GM12878 (cell line): ENCODE results near the gene SIM1. TPM values are rescaled to one million over a fixed set of nuclear protein-coding genes. Genes with fewer than 3 reads are reported as not detected.
A peak's percentile ranks its signal among the peaks of the same experiment; 100 is the strongest.

Experiments used
- ATAC-seq: fragments of 200-7000 bp; cut with Tn5 transposase; 3 replicates; pipeline ENCODE4 v1.9.1; 2020; ENCODE audit warnings: mild to moderate bottlenecking, moderate library complexity
- BruUV-seq: library from RNA; stranded (reverse); fragments of 400-500 nt; replicated peaks from 2 replicates; lab custom pipeline; 2021; lab: Mats Ljungman, UMichigan
- CTCF ChIA-PET: fragments of 300-600 bp; sonication (Branson Sonifier 250); formaldehyde crosslinking; extraction: SDS; loops from one replicate; lab custom pipeline; 2021; ENCODE audit warnings: inconsistent platforms; lab: Yijun Ruan, JAX
- POLR2A ChIA-PET: fragments of 350-600 bp; formaldehyde crosslinking; extraction: SDS; loops from one replicate; lab custom pipeline; 2021; ENCODE audit warnings: inconsistent platforms; lab: Charles Lee
- RAD21 ChIA-PET: fragments of 300-600 bp; sonication (Branson Sonifier 250); formaldehyde crosslinking; loops from one replicate; lab custom pipeline; 2023; ENCODE audit warnings: antibody characterized with exemption; ENCODE audit not compliant: unreplicated experiment; lab: Charles Lee
- SMC1A ChIA-PET: fragments of 300-600 bp; sonication (Branson Sonifier 250); formaldehyde crosslinking; loops from one replicate; lab custom pipeline; 2023; ENCODE audit not compliant: unreplicated experiment, uncharacterized antibody; lab: Charles Lee
- DNase-seq: peaks from one replicate; pipeline ENCODE4 v3.0.0-alpha.2; 2011; ENCODE audit warnings: low read depth, low spot score
- FAIRE-seq: peaks from 3 replicates; lab custom pipeline; 2011; peaks lifted over from hg19 to GRCh38; lab: Jason Lieb, UNC
- H2AFZ ChIP-seq: 2 replicates; pipeline ENCODE4 v1.6.0; 2011; ENCODE audit warnings: low read depth, low read length, control low read depth; ENCODE audit not compliant: control insufficient read depth
- H3K27ac ChIP-seq: 2 replicates; pipeline ENCODE4 v1.5.1; 2011; ENCODE audit warnings: control low read depth; ENCODE audit not compliant: control insufficient read depth, insufficient read depth
- H3K27me3 ChIP-seq, 2 experiments: replicated peaks in 1 of 2; 2 replicates each; pipeline versions ENCODE4 v1.6.0 to v1.6.1; 2011; ENCODE audit warnings: low read length in 1 of 2; ENCODE audit not compliant: control insufficient read depth in 2 of 2, insufficient read depth in 2 of 2
- H3K36me3 ChIP-seq, 2 experiments: 2 replicates each; pipeline ENCODE4 v1.5.1; 2011; ENCODE audit warnings: low read length in 1 of 2; ENCODE audit not compliant: control insufficient read depth in 2 of 2, insufficient read depth in 2 of 2
- H3K4me1 ChIP-seq: 2 replicates; pipeline ENCODE4 v1.6.1; 2011; ENCODE audit warnings: mild to moderate bottlenecking, low read length, moderate library complexity, mixed read lengths; ENCODE audit not compliant: control insufficient read depth, insufficient read depth
- H3K4me2 ChIP-seq: 2 replicates; pipeline ENCODE4 v1.6.0; 2011; ENCODE audit warnings: control low read depth; ENCODE audit not compliant: control insufficient read depth, insufficient read depth
- H3K4me3 ChIP-seq: fragments of 200-600 bp; sonication (generic); 2 replicates; pipeline ENCODE4 v1.5.1; 2016
- H3K79me2 ChIP-seq: 2 replicates; pipeline ENCODE4 v1.6.0; 2011; ENCODE audit warnings: low read length; ENCODE audit not compliant: control insufficient read depth, insufficient read depth
- H3K9ac ChIP-seq: 2 replicates; pipeline ENCODE4 v1.8.0; 2011; ENCODE audit warnings: low read length, control low read depth, mixed read lengths; ENCODE audit not compliant: control insufficient read depth, insufficient read depth
- H3K9me3 ChIP-seq: replicated peaks from 3 replicates; pipeline ENCODE4 v1.5.1; 2011; ENCODE audit warnings: mild to moderate bottlenecking, low read length; ENCODE audit not compliant: control insufficient read depth, insufficient read depth
- H4K20me1 ChIP-seq: 2 replicates; pipeline ENCODE4 v1.6.0; 2011; ENCODE audit not compliant: control insufficient read depth, insufficient read depth
- BACH1 ChIP-seq: fragments of 450-650 bp; IDR thresholded peaks from 2 replicates; pipeline ENCODE4 v1.6.1; 2017; ENCODE audit warnings: mild to moderate bottlenecking, borderline replicate concordance
- BCL11A ChIP-seq: IDR thresholded peaks from 2 replicates; pipeline ENCODE4 v1.6.1; 2011; ENCODE audit warnings: low read depth, low read length
- BRCA1 ChIP-seq: IDR thresholded peaks from 2 replicates; pipeline ENCODE4 v1.6.1; 2011; ENCODE audit warnings: low read depth, low read length, improper control_type of control experiment
- CHD2 ChIP-seq: IDR thresholded peaks from 2 replicates; pipeline ENCODE4 v1.6.1; 2011; ENCODE audit warnings: low read depth, low read length, improper control_type of control experiment, borderline replicate concordance
- HCFC1 ChIP-seq: fragments of 150-350 bp; IDR thresholded peaks from 2 replicates; pipeline ENCODE4 v1.6.1; 2014; ENCODE audit warnings: low read length
- MAX ChIP-seq: IDR thresholded peaks from 2 replicates; pipeline ENCODE4 v1.6.1; 2012; ENCODE audit warnings: low read depth, low read length, improper control_type of control experiment
- NKRF ChIP-seq: fragments of 450-650 bp; conservative IDR thresholded peaks from 2 replicates; pipeline ENCODE4 v1.6.1; 2017; ENCODE audit warnings: mild to moderate bottlenecking, moderate library complexity
- YY1 ChIP-seq: IDR thresholded peaks from 2 replicates; pipeline ENCODE4 v1.6.1; 2011; ENCODE audit warnings: low read depth, mild to moderate bottlenecking, low read length
- whole genome bisulfite sequencing: methylation state at CpG from one replicate; pipeline ENCODE4 v1.1.6; 2016; ENCODE audit warnings: low lambda C conversion rate; ENCODE audit not compliant: insufficient replicate concordance, insufficient coverage; ENCODE audit errors: missing lambda C conversion rate; 5-methylcytosine and 5-hydroxymethylcytosine counted together
- in situ Hi-C: fragments of 300-500 bp; cut with MboI; formaldehyde crosslinking; loops from 9 replicates; pipeline ENCODE4 v1.14.3; 2018; ENCODE audit warnings: mixed read lengths
- intact Hi-C: fragments of 100-400 bp; cut with micrococcal nuclease; formaldehyde crosslinking; loops from one replicate; pipeline ENCODE4 v1.14.2; 2022; ENCODE audit not compliant: unreplicated experiment
- polyA plus RNA-seq, 11 experiments: library from polyadenylated mRNA; depleted of rRNA in 4 of 11; unstranded in 6 of 11; stranded (reverse) in 5 of 11; fragments of >200 nt; fragmentation: Nextera tagmentation in 4 of 11; fragmentation: Illumina TruSeq in 1 of 11; extraction: Ambion mirVana in 4 of 11; extraction: Trizol in 1 of 11; gene quantifications; 1 replicate in 1 of 11; 2 replicates in 10 of 11; pipeline versions ENCODE4 v1.2.1 to v1.2.3, GENCODE V29; 2011 to 2016; ENCODE audit warnings: inconsistent platforms in 2 of 11, missing spikeins in 2 of 11, low read depth in 1 of 11
- total RNA-seq, 4 experiments: library from RNA; depleted of rRNA in 3 of 4; stranded (reverse); fragments of >200 nt in 3 of 4; fragmentation: Illumina TruSeq in 1 of 4; extraction: Trizol in 1 of 4; gene quantifications; 2 replicates each; pipeline versions ENCODE4 v1.2.1 to v1.2.3, GENCODE V29; 2013 to 2021

The SIM1 gene
- total and polyA plus RNA-seq, 10 of the 15 experiments (the other 5 are each of a cell fraction or from before 2014, with no cell fraction given), result not detected

- BruUV-seq, result no TSS peak
- Histone ChIP-seq H3K9me3 (no peaks in the 10 kb centered on the region), H3K9ac (no peak overlapping the region), H3K4me3 (no peak overlapping the region), H2AFZ (no peak overlapping the region; the same call in 1 of the 2 replicates), H3K27ac (no peak overlapping the region), H3K4me1 (no peaks in the 10 kb centered on the region), H4K20me1 (no peaks in the 10 kb centered on the region), H3K27me3 (no peaks in the 10 kb centered on the region; a peak in 1 of 4 replicates), H3K36me3 (no peaks in the 10 kb centered on the region), H3K79me2 (no peaks in the 10 kb centered on the region), H3K4me2 (no peak overlapping the region)
- 76% methylated on average over 6 of the region's 6 CpGs for WGBS
- FAIRE-seq (no peak), ATAC-seq (peak; percentile 32; the same call in 1 of the 3 replicates), DNase-seq (no peak)
- POLR2A ChIA-PET, result no interaction called here
- SMC1A ChIA-PET, result interaction anchor here (0.7 to 3.0 kb wide), 5 partner anchors 10 to 492 kb away, joined by 3 to 11 read pairs (median 4); no protein-coding TSS in a partner anchor
- intact Hi-C loops, result no loop called here
- 0 out of 2 replicates have a peak, but pooled peaks have one; percentile 11 for TF ChIP-seq YY1
- TF ChIP-seq MAX, result no peak
- CTCF ChIA-PET, result interaction anchor here (0.8 to 1.7 kb wide), 4 partner anchors 9 to 386 kb away, joined by 3 to 5 read pairs (median 4); no protein-coding TSS in a partner anchor
- RAD21 ChIA-PET, result no interaction called here
- in situ Hi-C loops, result no loop called here
These were observed 28.6 kb upstream of the SIM1 start for GRCh38 chr6:100493206-100493888.

- no peaks in the 10 kb centered on the region; a peak in 1 of 4 replicates for H3K27me3 ChIP-seq
- POLR2A ChIA-PET, result no interaction called here
- TF ChIP-seq BCL11A (no peak), BRCA1 (no peak), NKRF (no peak), HCFC1 (no peak), BACH1 (no peak), CHD2 (no peak)
- no TSS peak for BruUV-seq
- H2AFZ ChIP-seq, result no peak overlapping the region
- H3K4me2 ChIP-seq, result no peak overlapping the region
- CTCF ChIA-PET, result interaction anchor here (1.0 to 1.4 kb wide), 3 partner anchors 11 to 12 kb away, joined by 3 to 4 read pairs (median 4); no protein-coding TSS in a partner anchor
- WGBS, result 47% methylated on average over 13 of the region's 13 CpGs
- H3K79me2 ChIP-seq, result no peaks in the 10 kb centered on the region
- H3K36me3 ChIP-seq, result no peaks in the 10 kb centered on the region
- in situ Hi-C loops, result no loop called here
- ATAC-seq (no peak), FAIRE-seq (no peak), DNase-seq (no peak)
- H4K20me1 ChIP-seq, result no peaks in the 10 kb centered on the region
- SMC1A ChIA-PET, result interaction anchor here (1.5 to 3.0 kb wide), 2 partner anchors 12 to 375 kb away, joined by 4 to 11 read pairs; no protein-coding TSS in a partner anchor
- H3K27ac ChIP-seq, result no peak overlapping the region
- RAD21 ChIA-PET, result no interaction called here
- H3K9ac ChIP-seq, result no peak overlapping the region
- no peaks in the 10 kb centered on the region for H3K4me1 ChIP-seq
- intact Hi-C loops, result no loop called here
- no peak overlapping the region for H3K4me3 ChIP-seq
- H3K9me3 ChIP-seq, result no peaks in the 10 kb centered on the region
These were observed 27.4 kb upstream of the SIM1 start for GRCh38 chr6:100491952-100492670.
